Measurements from ENCODE around the gene FMNL1. TPM values are rescaled to one million over a fixed set of nuclear protein-coding genes. Genes with fewer than 3 reads are reported as not detected.
A peak's percentile ranks its signal among the peaks of the same experiment; 100 is the strongest.
"Not testable (repeated sequence)": the region's sequence is repeated elsewhere in the genome, so short reads cannot be mapped to it uniquely, and the experiment has no call there.

The FMNL1 gene
- total RNA-seq, 5 donors from 2014 or later (not counting 1 experiment from before 2014, with no cell fraction given), result 362 to 473 (median 457) TPM

DNA sequence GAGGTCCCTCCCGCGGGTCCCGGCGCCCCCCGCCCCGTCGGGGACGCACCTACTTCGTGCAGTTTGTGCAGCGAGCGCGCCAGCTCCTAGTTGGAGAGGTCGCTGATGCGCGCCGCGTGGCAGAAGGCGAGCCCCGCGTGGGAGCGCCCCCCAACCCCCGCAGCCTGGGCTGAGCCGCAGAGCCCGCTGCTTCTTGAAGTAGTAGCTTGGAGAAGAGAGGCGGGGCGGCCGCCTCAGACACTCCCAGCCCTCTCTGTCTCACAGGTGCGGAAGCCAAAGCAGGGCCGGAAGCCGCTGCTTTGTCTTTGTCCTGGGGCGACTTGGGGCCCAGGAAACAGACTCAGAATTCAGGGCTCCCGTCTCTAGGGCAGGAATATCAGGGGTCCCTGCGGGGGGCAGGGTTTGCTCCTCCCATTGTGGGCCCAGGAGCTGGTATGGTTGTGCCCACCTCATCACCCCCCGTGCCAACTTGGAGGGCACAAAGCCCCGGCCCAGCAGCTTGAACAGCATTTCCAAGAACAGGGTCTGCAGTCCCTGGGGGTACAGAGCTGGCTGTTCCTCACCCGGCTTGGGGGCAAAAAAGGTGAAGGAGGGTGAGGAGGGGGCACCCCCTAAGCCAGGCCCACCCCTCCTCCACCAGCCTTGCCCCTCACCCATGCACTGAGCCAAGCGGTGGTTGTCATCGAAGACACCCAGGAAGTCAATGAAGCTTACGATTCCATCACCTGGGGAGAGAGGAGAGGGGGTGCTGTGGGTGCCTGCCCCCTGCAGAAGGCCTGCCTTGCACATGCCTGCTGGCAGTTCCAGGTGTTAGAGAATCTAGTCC lies 26.7 kb downstream of the FMNL1 start:
- peaks cover 23 to 85% of the 10 kb centered on the region in 2 experiments for H3K4me1 ChIP-seq (ENCODE audit: control insufficient read depth in 1 of 2, extremely low read depth in 1 of 2, insufficient read depth in 2 of 2, low read length in 2 of 2)
- no peaks in the 10 kb centered on the region for H3K27me3 ChIP-seq (replicated peaks in 1 of 2; ENCODE audit: control insufficient read depth in 2 of 2, extremely low read depth in 1 of 2, insufficient read depth in 2 of 2, low read length in 1 of 2)
- ATAC-seq (replicated peaks in 1 of 4) (peak; percentile 79 to 84 (median 82)), DNase-seq (peak; percentile 63 to 91 (median 84))
- Mint-ChIP-seq H3K27ac (peak overlapping the region; percentile 97), H3K4me3 (peak overlapping the region; percentile 87 to 90 (median 89)), H3K9me3 (no peaks in the 10 kb centered on the region), H3K27me3 (no peaks in the 10 kb centered on the region), H3K4me1 (peaks cover 59 to 75% (median 73%) of the 10 kb centered on the region in 3 donors), H3K36me3 (peaks cover 11% of the 10 kb centered on the region)
- CTCF ChIA-PET, result interaction anchor here (0.6 to 1.9 kb wide), 13 partner anchors 9 to 1466 kb away, joined by 3 to 14 read pairs (median 5); partner anchors contain the start of gene ACBD4 (in 1 of the 2)
- peak overlapping the region; percentile 87 for H3K27ac ChIP-seq (ENCODE audit: low read length)
- peak overlapping the region; percentile 64 to 77 for H3K4me3 ChIP-seq (ENCODE audit: control insufficient read depth in 1 of 2, extremely low read depth in 1 of 2, low read length in 1 of 2)
- POLR2A ChIA-PET, result interaction anchor here (0.6 to 1.5 kb wide), 7 partner anchors 9 to 185 kb away, joined by 3 to 6 read pairs (median 4); partner anchors contain the start of gene HEXIM1 (in 1 of the 2)
- peaks cover 17 to 55% of the 10 kb centered on the region in 2 donors for H3K36me3 ChIP-seq (ENCODE audit: control insufficient read depth in 2 of 2, extremely low read depth in 1 of 2, insufficient read depth in 1 of 2, low read length in 1 of 2)
- no peaks in the 10 kb centered on the region for H3K9me3 ChIP-seq
- 0% methylated on average over 33 of the region's 39 CpGs for WGBS (ENCODE audit: insufficient coverage)

DNA sequence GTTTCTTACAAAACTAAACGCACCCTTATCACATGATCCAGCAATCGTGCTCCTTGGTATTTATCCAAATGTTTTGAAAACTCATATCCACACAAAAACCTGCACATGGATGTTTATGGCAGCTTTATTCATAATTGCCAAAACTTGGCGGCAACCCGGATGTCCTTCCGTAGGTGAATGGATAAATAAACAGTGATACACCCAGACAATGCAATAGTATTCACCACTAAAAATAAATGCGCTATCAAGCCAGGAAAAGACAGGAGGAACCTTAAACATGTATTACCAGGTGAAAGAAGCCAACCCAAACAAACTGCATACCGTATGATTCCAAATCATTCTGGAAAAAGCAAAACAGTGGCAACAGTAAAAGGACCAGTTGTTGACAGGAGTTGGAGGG lies 30.2 kb downstream of the FMNL1 start:
- Histone ChIP-seq H3K27me3 (replicated peaks in 1 of 2; ENCODE audit: control insufficient read depth in 2 of 2, extremely low read depth in 1 of 2, insufficient read depth in 2 of 2, low read length in 1 of 2) (no peaks in the 10 kb centered on the region), H3K27ac (ENCODE audit: low read length) (no peak overlapping the region), H3K9me3 (no peaks in the 10 kb centered on the region), H3K4me1 (ENCODE audit: control insufficient read depth in 1 of 2, extremely low read depth in 1 of 2, insufficient read depth in 2 of 2, low read length in 2 of 2) (peaks cover 18 to 89% of the 10 kb centered on the region in 2 experiments), H3K36me3 (ENCODE audit: control insufficient read depth in 2 of 2, extremely low read depth in 1 of 2, insufficient read depth in 1 of 2, low read length in 1 of 2) (peaks cover 0 to 19% of the 10 kb centered on the region in 2 donors), H3K4me3 (ENCODE audit: control insufficient read depth in 1 of 2, extremely low read depth in 1 of 2, low read length in 1 of 2) (no peak overlapping the region)
- Mint-ChIP-seq H3K36me3 (peaks cover 9% of the 10 kb centered on the region), H3K4me3 (no peak overlapping the region), H3K4me1 (peaks cover 54 to 81% (median 74%) of the 10 kb centered on the region in 3 donors), H3K27me3 (no peaks in the 10 kb centered on the region), H3K27ac (peak overlapping the region; percentile 82 to 85), H3K9me3 (no peaks in the 10 kb centered on the region)
- ChIA-PET CTCF (interaction anchor here in 1 of 2 donors (0.7 kb wide), 3 partner anchors 90 to 858 kb away, joined by 4 to 6 read pairs (median 5); no protein-coding TSS in a partner anchor), POLR2A (no interaction called here)
- ATAC-seq (replicated peaks in 1 of 4) (no peak), DNase-seq (no peak)
- WGBS (ENCODE audit: insufficient coverage), result no CpG with 5 or more reads among the region's 7 CpGs

DNA sequence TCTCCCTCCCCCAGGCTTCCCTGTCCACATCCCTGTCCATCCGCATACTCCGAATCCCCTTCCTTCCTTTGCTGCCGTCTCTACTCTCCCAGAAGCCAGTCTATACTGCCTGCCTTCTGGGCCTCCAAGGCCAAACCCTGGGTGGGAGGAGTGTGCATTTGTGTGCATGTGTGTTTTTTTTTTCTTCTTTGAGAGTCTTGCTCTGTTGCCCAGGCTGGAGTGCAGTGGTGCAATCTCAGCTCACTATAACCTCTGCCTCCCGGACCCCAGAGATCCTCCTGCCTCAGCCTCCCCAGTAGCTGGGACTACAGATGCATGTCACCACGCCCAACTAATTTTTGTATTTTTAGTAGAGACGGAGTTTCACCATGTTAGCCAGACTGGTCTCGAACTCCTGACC lies 31.6 kb downstream of the FMNL1 start:
- H3K27me3 Mint-ChIP-seq; H3K27me3 ChIP-seq (replicated peaks in 1 of 2; ENCODE audit: control insufficient read depth in 2 of 2, extremely low read depth in 1 of 2, insufficient read depth in 2 of 2, low read length in 1 of 2); H3K36me3 Mint-ChIP-seq; H3K4me3 ChIP-seq (ENCODE audit: control insufficient read depth in 1 of 2, extremely low read depth in 1 of 2, low read length in 1 of 2); POLR2A ChIA-PET; H3K9me3 Mint-ChIP-seq; CTCF ChIA-PET; H3K9me3 ChIP-seq; DNase-seq; H3K27ac ChIP-seq (ENCODE audit: low read length); ATAC-seq (replicated peaks in 1 of 4): not testable (repeated sequence)
- Mint-ChIP-seq H3K4me1 (peaks cover 57 to 84% (median 81%) of the 10 kb centered on the region in 3 donors), H3K4me3 (peak overlapping the region in 1 of 3 donors; percentile 45), H3K27ac (peak overlapping the region; percentile 82 to 85)
- WGBS (ENCODE audit: insufficient coverage), result 97% methylated on average over 4 of the region's 7 CpGs
- Histone ChIP-seq H3K4me1 (ENCODE audit: control insufficient read depth in 1 of 2, extremely low read depth in 1 of 2, insufficient read depth in 2 of 2, low read length in 2 of 2) (peaks cover 20 to 80% of the 10 kb centered on the region in 2 experiments), H3K36me3 (ENCODE audit: control insufficient read depth in 2 of 2, extremely low read depth in 1 of 2, insufficient read depth in 1 of 2, low read length in 1 of 2) (peaks cover 3 to 18% of the 10 kb centered on the region in 2 donors)

DNA sequence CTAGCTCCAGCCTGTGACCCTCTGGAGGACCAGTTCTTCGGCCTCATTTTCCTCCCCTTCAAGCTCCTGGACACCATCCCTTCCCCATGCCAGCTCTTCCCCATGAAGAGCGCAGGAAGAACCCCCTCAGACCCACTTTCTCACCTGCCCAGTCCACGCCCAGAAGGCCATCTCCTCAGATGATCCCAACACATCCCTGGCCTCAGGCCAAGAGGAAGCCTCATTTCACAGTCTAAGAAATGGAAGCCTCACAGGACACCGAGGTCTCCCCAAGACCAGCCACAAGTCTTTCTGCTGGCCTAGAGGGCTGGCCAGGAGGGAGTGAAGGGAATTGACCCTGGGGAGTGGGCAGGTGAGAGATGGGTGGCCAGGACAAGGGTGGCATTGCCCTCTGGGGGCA lies 32.2 kb downstream of the FMNL1 start:
- DNase-seq (no peak), ATAC-seq (replicated peaks in 1 of 4) (no peak)
- ChIA-PET CTCF (interaction anchor here in 1 of 2 donors (0.6 kb wide), 1 partner anchor 120 kb away, joined by 6 read pairs; no protein-coding TSS in a partner anchor), POLR2A (no interaction called here)
- 100% methylated on average over 3 of the region's 4 CpGs for WGBS (ENCODE audit: insufficient coverage)
- no peak overlapping the region for H3K27ac ChIP-seq (ENCODE audit: low read length)
- H3K4me1 ChIP-seq (ENCODE audit: control insufficient read depth in 1 of 2, extremely low read depth in 1 of 2, insufficient read depth in 2 of 2, low read length in 2 of 2), result peaks cover 18 to 74% of the 10 kb centered on the region in 2 experiments
- peaks cover 7% of the 10 kb centered on the region for H3K36me3 Mint-ChIP-seq
- no peaks in the 10 kb centered on the region for H3K9me3 ChIP-seq
- H3K27ac Mint-ChIP-seq, result peak overlapping the region; percentile 82 to 85
- H3K27me3 ChIP-seq (replicated peaks in 1 of 2; ENCODE audit: control insufficient read depth in 2 of 2, extremely low read depth in 1 of 2, insufficient read depth in 2 of 2, low read length in 1 of 2), result no peaks in the 10 kb centered on the region
- no peak overlapping the region for H3K4me3 Mint-ChIP-seq
- no peak overlapping the region for H3K4me3 ChIP-seq (ENCODE audit: control insufficient read depth in 1 of 2, extremely low read depth in 1 of 2, low read length in 1 of 2)
- H3K9me3 Mint-ChIP-seq, result no peaks in the 10 kb centered on the region
- peaks cover 53 to 78% (median 75%) of the 10 kb centered on the region in 3 donors for H3K4me1 Mint-ChIP-seq
- H3K27me3 Mint-ChIP-seq, result no peaks in the 10 kb centered on the region
- peaks cover 3 to 18% of the 10 kb centered on the region in 2 donors for H3K36me3 ChIP-seq (ENCODE audit: control insufficient read depth in 2 of 2, extremely low read depth in 1 of 2, insufficient read depth in 1 of 2, low read length in 1 of 2)

DNA sequence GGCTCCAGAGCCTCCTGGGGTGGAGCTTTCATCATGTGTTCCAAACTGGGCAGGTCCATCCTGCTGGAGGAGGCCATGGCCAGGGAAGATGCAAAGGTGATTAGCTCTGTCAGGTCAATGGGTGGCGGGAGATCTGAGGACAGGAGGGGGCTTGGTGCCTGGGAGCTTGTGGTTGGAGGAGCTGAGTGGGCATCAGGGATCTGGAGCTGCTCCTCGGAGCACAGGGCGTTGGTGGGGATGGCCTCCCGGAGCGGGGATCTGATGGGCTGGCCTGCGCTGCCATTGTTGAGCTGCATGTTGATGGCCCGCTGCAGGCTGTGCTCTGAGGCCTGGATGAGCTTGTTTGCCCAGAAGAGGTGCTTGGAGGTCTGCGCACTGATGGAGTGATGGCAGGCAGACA lies 33.7 kb downstream of the FMNL1 start:
- H3K27ac Mint-ChIP-seq, result peak overlapping the region; percentile 72 to 79
- no peaks in the 10 kb centered on the region for H3K9me3 ChIP-seq
- H3K4me1 Mint-ChIP-seq, result peaks cover 52 to 68% (median 66%) of the 10 kb centered on the region in 3 donors
- H3K27ac ChIP-seq (ENCODE audit: low read length), result no peak overlapping the region
- POLR2A ChIA-PET, result interaction anchor here in 1 of 2 donors (0.6 to 1.1 kb wide), 2 partner anchors 9 to 107 kb away, joined by 3 to 6 read pairs; partner anchors contain the start of gene HEXIM1
- DNase-seq (no peak), ATAC-seq (replicated peaks in 1 of 4) (no peak)
- no peak overlapping the region for H3K4me3 Mint-ChIP-seq
- peaks cover 9% of the 10 kb centered on the region for H3K36me3 Mint-ChIP-seq
- H3K27me3 ChIP-seq (replicated peaks in 1 of 2; ENCODE audit: control insufficient read depth in 2 of 2, extremely low read depth in 1 of 2, insufficient read depth in 2 of 2, low read length in 1 of 2), result no peaks in the 10 kb centered on the region
- no peak overlapping the region for H3K4me3 ChIP-seq (ENCODE audit: control insufficient read depth in 1 of 2, extremely low read depth in 1 of 2, low read length in 1 of 2)
- H3K9me3 Mint-ChIP-seq, result no peaks in the 10 kb centered on the region
- 97% methylated on average over 8 of the region's 8 CpGs for WGBS (ENCODE audit: insufficient coverage)
- CTCF ChIA-PET, result interaction anchor here in 1 of 2 donors (0.5 kb wide), 1 partner anchor 973 kb away, joined by 3 read pairs; no protein-coding TSS in a partner anchor
- H3K27me3 Mint-ChIP-seq, result no peaks in the 10 kb centered on the region
- H3K4me1 ChIP-seq (ENCODE audit: control insufficient read depth in 1 of 2, extremely low read depth in 1 of 2, insufficient read depth in 2 of 2, low read length in 2 of 2), result peaks cover 5 to 59% of the 10 kb centered on the region in 2 experiments
- peaks cover 3 to 9% of the 10 kb centered on the region in 2 donors for H3K36me3 ChIP-seq (ENCODE audit: control insufficient read depth in 2 of 2, extremely low read depth in 1 of 2, insufficient read depth in 1 of 2, low read length in 1 of 2)
